HT1080 (cell line): ENCODE measurements around the gene CDC14A. TPM values are rescaled to one million over a fixed set of nuclear protein-coding genes. Genes with fewer than 3 reads are reported as not detected.
A peak's percentile ranks its signal among the peaks of the same experiment; 100 is the strongest.
"Not testable (repeated sequence)": the region's sequence is repeated elsewhere in the genome, so short reads cannot be mapped to it uniquely, and the experiment has no call there.

Source experiments
- DNase-seq: peaks from one replicate; pipeline ENCODE4 v3.0.0-alpha.2; 2015; ENCODE audit warnings: low read depth
- polyA plus RNA-seq, 2 experiments: library from polyadenylated mRNA; depleted of rRNA; stranded (reverse); fragments of >200 nt; gene quantifications; 2 replicates each; pipeline ENCODE4 v1.2.3, GENCODE V29; 2015
- total RNA-seq: library from RNA; depleted of rRNA; stranded (reverse); fragments of >200 nt; shearing (Covaris generic); gene quantifications from 2 replicates; pipeline ENCODE4 v1.2.3, GENCODE V29; 2014; rRNA removed

Gene CDC14A, protein sequence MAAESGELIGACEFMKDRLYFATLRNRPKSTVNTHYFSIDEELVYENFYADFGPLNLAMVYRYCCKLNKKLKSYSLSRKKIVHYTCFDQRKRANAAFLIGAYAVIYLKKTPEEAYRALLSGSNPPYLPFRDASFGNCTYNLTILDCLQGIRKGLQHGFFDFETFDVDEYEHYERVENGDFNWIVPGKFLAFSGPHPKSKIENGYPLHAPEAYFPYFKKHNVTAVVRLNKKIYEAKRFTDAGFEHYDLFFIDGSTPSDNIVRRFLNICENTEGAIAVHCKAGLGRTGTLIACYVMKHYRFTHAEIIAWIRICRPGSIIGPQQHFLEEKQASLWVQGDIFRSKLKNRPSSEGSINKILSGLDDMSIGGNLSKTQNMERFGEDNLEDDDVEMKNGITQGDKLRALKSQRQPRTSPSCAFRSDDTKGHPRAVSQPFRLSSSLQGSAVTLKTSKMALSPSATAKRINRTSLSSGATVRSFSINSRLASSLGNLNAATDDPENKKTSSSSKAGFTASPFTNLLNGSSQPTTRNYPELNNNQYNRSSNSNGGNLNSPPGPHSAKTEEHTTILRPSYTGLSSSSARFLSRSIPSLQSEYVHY
- total RNA-seq: 1.8 and 2.4 TPM in 2 replicates
- polyA plus RNA-seq (2015; cell fraction: cytosol; rRNA removed): 1.4 and 1.6 TPM in 2 replicates
- 1.9 and 2.3 TPM in 2 replicates for polyA plus RNA-seq (2015; cell fraction: nucleus; rRNA removed)

DNA sequence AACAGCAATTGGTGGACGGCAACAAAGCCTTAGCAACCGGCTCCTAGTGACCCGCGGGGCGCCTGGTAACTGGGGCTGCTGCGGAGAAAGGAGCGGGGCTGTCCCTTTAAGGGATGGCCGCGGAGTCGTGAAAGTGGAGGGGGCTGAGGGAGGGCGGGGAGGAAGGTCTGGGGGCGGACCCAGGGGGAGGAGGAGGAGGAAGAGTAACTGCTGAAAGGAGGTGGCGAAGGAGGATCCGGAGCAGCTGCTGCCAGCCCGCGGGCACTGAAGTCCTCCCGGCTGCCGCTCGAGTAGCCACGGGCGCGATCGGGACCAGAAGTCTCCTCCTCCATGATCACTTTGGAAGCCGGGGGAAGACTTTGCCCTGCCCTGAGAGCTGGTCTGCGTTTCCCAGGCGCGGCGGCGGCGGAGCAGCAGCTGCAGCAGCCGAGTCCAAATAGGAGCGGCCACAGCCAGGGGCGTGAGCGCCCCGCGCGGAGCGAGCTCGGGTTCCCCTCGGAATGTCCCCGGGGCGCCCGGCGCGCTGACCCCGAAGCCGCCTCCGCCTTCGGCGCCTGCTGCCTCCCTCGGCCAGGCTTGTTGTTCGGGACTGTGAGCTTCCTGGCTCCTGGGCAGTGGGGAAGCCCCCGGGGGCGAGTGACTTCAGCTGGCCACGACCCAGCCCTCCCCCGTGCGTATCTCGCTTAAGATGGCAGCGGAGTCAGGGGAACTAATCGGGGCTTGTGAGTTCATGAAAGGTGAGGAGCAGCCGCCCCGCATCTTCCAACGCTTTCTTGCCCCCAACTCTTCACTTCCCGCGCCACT lies at the start of gene CDC14A:
CDC14A (plus strand) TSS at position 240 of the 804 bp plus-strand sequence; CDS start at position 689, 449 bp downstream.
- DNase-seq: peak; percentile 95

DNA sequence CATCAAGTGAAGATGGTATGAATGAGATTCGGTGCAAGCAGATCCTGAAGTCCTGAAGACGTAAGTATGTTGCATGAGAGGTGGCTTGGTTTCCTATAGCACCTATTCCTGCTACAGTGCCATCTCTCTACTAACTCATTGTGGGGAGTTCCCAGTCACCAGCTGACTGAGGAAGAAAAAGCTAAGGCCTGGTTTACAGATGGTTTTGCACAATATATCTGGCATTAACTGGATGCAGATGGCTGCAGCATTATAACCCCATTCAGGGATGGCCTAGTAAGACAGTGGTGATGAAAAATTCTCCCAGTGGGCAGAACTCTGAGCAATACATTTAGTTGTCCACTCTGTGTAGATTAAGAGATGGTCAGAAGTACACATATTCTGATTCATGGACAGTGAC lies 49.6 kb upstream of the CDC14A start:
- DNase-seq: no peak

DNA sequence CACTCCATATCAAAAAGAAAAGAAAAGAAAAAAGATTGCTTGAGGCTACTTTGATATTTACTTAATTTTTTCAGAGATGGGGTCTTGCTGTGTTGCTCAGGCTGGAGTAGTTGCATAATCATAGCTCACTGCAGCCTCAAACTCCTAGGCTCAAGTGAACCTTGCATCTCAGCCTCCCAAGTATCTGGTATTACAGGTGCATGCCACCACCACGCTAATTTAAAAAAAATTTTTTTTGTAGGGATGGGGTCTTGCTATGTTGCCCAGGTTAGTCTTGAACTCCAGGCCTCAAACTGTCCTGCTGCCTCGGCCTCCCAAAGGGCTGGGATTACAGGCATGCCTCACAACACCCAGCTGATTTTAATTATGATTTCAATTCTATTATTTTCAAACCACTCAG lies 48.1 kb upstream of the CDC14A start:
- no peak for DNase-seq

DNA sequence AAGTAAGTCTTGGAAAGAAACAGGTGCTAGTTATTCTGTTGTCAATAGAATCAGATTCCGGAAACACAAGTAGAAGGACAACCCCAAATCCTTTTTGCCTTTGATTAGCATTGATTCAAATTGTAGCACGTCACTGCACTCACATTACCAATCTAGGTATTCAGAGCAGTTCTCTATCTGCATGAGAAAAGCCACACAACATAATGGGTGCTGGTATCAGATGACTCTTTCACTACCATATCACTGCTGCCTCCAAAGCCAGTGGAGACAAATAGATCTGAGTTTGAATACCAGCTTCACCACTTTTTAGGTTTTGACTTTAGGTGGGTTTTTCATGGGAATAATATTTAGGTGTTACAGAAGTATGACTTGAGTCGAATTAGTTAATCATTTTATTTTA lies 47.4 kb upstream of the CDC14A start:
- DNase-seq: no peak

DNA sequence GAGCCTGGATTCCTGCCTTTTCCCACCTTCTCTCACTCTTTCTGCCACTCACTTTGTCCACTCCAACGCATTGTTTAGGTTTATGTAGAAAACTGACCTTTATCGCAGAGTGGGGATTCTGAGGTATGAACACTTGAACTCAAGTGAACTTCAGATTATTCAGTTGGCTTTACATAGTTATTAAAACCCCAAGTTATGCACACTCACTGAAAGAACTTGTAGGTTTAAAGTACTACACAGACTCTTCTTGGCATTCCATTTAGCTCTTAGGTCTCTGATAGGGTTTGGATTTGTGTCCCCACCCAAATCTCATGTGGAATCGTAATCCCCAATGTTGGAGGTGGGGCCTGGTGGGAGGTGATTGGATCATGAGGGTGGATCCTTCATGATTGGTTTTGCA lies 46.4 kb upstream of the CDC14A start:
- DNase-seq: no peak

DNA sequence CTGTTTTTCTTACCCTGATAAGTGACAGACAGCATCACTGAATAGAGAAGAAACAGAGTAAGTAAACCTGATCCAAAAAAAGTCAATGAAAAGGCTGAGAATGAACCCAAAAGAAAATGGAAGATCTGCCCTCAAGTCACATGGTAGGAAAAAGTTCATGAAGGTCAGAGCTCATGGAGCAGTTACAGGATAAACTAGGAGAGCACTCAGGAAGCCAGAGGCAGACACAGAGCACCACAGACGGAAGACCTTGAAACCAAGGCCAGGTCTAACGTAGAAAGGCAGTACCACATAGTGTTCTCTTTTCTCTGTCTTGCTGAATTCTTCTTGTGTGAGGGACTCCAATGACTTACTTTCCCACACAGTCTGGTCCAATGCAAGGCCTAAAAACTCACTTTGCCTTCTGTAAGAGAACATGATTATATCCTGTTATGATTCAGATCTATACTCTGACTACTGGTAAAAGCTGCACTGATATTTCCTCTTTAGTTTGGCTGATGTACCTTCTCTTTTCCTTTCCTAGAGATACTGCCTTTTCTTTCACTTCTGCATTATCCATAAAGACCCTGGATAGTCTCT lies 45.5 kb upstream of the CDC14A start:
- no peak for DNase-seq

DNA sequence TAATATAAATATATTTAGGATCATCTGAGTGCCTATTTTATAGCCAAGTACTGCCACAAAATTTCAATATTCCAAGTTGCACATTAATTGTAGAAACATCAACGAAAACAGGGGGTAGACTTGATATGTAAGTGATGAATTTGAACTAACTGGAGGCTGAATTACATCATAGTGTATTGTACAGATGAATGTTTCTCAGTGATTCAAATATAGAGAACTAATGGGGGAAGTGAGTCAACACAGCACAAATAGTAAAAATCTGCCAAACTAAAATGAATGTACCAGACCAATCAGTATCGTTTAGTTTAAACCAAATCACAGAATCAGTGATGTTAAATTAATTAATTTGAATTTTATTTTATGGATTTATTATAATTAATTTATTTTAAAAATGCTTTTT lies 43.5 kb upstream of the CDC14A start:
- DNase-seq: peak; percentile 49

DNA sequence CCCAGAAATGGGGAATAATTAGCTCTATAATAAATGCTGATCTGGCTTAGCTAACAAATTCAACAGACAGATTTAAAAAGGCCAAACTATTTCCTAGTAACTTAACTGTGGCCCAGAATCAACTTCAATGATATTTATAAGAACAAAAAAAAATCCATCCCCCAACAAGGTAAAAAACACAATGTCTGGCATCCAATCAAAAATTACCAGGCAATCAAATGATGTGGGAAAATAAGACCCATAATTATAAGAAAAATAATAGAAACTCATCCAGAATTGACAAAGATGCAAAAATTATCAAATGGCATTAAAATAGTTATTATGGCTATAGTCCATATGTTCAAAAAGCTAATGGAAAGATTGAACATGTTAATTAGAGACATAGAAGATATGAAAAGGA lies 42.4 kb upstream of the CDC14A start:
- DNase-seq: no peak

DNA sequence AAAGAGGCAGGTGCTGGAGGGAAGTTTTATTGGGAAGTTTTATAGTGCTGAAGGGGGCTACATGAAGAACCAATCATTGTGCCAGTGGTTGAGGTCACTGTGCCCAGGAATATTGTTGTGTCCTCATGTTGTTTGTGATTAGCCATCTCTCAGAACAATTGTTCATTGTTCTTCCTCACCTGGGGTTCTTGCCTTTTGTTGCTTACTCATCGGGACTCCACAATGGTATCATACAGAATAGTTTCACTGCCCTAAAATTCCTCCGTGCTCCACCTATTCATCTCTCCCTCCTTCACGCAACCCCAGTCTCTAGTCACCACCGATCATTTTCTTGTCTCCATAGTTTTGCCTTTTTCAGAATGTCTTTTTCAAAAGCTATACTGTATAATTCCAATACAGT lies 38.9 kb upstream of the CDC14A start:
- DNase-seq: peak; percentile 46

DNA sequence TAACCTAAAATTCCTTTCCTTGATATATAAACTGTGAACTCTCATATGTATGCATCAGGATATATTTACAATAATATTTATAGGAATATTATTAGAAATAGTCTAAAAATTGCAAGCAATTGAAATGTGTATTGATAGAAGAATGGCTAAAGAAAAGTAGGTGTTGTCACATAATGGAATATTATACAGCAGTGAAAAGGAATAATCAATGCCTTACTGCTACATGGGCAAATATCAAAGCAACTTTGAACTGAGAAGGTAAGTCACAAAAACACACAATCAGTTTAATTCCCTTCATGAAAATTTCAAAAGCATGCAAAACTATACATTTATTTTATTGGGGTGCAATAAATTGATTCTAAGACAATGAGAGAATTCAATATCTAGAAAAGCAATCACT lies 35.7 kb upstream of the CDC14A start:
- no peak for DNase-seq

DNA sequence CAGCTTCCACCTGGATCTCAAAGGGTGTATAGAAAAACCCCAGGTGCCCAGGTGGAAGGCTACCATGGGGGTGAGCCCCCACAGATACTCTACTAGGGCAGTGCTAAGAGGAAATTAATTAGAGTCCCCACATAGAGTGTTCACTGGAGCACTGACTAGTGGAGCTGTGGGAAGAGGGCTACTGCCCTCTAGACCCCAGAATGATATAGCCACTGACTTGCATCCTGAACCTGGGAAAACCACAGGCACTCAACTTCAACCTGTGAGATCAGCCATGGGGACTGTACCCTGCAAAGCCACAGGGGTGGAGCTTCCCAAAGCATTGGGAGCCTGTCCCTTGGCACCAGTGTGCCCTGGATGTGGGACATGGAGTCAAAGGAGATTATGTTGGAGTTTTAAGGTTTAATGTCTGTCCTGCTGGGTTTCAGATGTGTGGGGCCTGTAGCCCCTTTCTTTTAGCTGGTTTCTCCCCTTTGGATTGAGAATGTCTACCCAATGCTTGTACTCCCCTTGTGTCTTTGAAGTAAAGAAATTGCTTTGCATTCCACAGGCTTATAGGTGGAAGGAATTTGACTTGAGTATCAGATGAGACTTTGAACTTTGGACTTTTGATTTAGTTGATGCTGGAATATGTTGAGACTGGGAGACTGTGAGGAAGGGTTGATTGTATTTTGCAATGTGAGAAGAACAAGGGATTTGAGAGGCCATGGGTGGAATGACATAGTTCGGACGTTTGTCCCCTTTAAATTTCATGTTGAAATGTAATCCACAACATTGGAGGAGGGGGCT lies 31.8 kb upstream of the CDC14A start:
- DNase-seq: no peak

DNA sequence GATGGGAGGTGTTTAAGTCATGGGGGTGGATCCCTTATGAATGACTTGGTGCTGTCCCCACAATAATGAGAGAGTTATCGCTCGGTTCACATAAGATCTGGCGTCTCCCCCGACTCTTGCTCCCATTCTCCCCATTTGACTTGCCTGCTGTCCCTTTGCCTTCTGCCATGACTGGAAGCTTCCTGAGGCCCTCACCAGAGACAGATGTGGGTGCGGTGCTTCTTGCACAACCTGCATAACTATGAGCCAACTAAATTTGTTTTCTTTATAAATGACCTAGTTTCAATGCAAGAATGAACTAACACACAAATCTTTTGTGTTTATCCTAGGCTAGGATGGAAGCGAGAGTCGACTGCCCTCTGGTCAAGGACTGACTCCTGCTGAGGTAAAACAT lies 31.2 kb upstream of the CDC14A start:
- no peak for DNase-seq

DNA sequence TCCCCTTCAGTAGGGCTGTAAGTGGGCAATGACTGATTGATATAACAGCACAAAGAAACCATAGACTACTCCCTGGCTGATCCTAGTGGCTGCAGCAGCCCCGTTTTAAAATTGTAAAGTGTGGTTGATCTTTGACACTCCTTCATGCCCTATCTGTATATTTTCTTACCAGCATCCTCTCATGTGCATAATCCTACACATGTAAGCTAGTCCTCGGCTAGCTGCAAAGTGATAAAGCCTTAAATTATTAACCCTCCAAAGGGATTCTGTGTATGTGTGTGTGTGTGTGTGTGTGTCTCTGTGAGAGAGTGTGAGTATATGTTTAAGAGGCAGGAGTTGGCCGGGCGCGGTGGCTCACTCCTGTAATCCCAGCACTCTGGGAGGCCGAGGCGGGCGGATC lies 30.8 kb upstream of the CDC14A start:
- DNase-seq: no peak

DNA sequence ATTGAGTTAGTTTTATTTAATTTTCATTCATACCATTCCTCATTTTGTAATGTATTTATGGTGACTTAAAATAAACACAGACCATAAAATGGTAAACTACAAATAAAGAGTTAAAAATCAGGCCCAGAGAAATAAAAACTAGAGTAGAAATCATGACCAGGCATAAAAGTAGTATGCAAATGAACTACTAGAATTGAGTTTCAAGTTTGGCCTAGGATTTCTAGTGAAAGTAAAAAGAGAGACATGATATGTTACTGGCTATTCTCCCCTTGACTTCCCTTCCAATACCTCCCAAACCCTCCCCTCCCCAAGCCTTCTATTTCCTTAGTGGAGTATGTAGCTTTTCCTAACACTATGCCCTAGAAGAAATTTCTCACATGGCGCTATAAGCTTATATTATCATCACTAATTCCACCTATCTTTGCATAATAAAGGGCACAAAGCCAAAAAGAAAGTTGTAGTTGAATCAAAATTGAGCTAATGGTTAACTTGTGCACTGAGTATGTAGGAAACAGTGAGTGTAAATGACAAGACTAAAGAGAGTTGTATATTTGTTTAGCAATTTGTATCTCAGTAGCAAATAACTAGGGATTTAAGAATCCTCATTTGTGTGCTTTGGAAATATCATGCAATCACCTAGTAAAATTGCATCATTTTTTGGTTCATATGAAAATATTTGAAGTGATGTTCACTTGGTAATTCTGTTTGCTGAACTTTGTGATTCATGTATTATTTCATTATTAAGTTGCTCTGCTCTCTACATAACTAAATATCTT lies 29.7 kb upstream of the CDC14A start:
- no peak for DNase-seq

DNA sequence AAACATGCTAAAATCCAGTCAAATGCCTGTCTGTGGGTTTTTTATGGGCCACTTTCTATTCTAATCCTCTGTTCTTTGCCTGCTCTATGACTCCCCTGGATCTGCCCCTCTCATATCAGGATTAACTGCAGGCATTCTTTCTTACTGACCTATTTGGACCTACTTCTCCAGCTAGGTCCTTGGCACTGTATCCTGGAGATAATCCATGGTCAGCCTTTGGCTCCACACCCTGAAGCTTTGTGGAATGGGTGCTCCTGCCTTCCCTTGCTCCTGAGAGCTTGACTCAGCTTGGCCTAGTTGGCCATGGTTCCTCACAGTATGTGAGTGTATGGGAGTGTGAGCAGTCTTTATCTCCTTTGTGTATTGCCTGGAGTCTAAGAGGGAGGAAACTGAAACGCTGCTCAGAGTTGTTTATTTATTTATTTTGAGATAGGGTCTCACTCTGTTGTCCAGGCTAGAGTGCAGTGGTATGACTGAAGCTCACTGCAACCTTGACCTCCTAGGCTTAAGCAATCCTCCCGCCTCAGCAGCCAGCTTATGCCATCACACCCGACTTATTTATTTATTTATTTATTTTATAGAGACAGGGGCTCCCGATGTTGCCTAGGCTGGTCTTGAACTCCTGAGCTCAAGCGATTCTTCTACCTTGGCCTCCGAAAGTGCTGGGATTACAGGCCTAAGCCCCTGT lies 28.7 kb upstream of the CDC14A start:
- DNase-seq: no peak

DNA sequence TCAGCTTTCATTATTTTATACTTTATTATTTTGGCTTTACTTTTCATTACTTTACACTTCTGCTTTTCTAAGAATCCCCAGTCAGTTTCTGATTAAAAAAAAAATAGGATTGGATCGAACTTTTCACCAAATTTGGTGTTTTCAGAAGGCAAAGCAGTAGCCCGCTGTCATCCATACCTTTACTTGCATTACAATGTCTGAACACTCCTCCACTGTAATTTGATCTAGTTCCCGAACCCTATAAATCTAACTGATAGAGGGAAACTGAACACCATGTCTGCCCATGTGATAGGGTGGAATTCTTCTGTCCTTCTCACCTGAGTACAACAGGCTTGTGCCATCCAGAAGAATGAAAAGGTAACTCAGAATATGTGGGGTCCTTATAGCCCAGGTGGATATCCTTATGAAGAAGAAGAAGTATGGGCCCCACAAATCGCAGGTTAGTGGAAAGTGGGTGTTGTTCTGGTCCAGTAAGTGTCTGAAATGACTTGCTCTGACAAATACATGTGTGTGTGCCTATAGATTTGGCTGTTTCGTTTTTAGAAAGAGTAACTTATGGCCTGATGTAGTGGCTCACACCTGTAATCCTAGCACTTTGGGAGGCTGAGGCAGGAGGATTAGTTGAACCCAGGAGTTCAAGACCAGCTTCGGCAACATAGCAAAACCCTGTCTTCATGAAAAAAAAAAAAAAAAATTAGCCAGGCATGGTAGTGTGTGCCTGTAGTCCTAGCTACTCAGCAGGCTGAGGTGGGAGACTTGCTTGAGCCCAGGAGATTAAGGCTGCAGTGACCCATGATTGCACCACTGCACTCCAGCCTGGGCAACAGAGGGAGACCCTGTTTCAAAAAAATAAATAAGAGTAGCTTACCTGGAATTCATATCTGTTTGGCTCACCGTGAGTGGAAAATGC lies 26.6 kb upstream of the CDC14A start:
- no peak for DNase-seq

DNA sequence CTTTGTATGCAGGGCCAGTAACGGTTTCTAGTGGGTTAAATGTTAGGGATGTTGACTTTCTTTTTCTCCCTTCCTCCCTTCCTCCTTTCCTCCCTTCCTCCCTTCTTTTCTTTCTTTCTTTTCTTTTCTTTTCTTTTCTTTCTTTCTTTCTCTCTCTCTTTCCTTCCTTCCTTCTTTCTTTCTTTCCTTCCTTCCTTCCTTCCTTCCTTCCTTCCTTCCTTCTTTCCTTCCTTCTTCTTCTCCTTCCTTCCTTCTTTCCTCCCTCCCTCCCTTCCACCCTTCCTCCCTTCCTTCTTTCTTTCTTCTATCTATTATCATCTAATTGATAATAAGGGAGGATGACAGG lies 26.0 kb upstream of the CDC14A start:
- not testable (repeated sequence) for DNase-seq

DNA sequence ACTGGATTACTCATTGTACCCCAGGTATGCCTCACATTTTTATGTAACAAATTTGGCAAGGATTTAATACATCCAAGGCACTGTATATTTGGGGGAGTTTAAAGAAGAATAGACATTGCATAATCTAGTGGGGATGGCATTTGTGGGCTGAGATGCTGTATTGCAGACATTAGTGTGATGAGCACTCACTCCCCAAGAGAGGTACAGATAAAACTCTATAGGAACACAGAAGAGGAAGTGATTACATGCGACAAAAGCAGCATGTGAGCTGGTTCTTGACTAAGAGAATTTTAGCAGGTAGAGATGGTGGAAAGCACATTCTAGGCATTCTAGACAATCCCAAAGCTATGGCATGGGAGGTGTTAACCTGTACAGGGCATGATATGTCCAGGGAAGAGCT lies 24.2 kb upstream of the CDC14A start:
- no peak for DNase-seq
